Ishikawa (cell line): ENCODE measurements around the gene MYO1B.

ENCODE experiments used
- CEBPB ChIP-seq: IDR thresholded peaks from 2 replicates; pipeline ENCODE4 v1.6.1; 2012
- CREB1 ChIP-seq: IDR thresholded peaks from 2 replicates; pipeline ENCODE4 v1.6.1; 2012; ENCODE audit warnings: low read depth
- EGR1 ChIP-seq: IDR thresholded peaks from 2 replicates; pipeline ENCODE4 v1.6.1; 2012
- EP300 ChIP-seq: IDR thresholded peaks from 2 replicates; pipeline ENCODE4 v1.6.1; 2012; ENCODE audit warnings: borderline replicate concordance
- FOXM1 ChIP-seq: IDR thresholded peaks from 2 replicates; pipeline ENCODE4 v1.6.1; 2012; ENCODE audit warnings: low read depth, borderline replicate concordance
- MAX ChIP-seq: IDR thresholded peaks from 2 replicates; pipeline ENCODE4 v1.6.1; 2012
- NFIC ChIP-seq: IDR thresholded peaks from 2 replicates; pipeline ENCODE4 v1.6.1; 2012
- RAD21 ChIP-seq: IDR thresholded peaks from 2 replicates; pipeline ENCODE4 v1.6.1; 2012; ENCODE audit warnings: low read depth
- REST ChIP-seq: IDR thresholded peaks from 2 replicates; pipeline ENCODE4 v1.6.1; 2012; ENCODE audit warnings: low read depth, mild to moderate bottlenecking
- TAF1 ChIP-seq: IDR thresholded peaks from 2 replicates; pipeline ENCODE4 v1.6.1; 2012; ENCODE audit warnings: low read depth, mild to moderate bottlenecking
- TCF12 ChIP-seq: IDR thresholded peaks from 2 replicates; pipeline ENCODE4 v1.6.1; 2012; ENCODE audit warnings: low read depth
- TEAD4 ChIP-seq: IDR thresholded peaks from 2 replicates; pipeline ENCODE4 v1.6.1; 2012
- USF1 ChIP-seq: IDR thresholded peaks from 2 replicates; pipeline ENCODE4 v1.6.1; 2012
- YY1 ChIP-seq: IDR thresholded peaks from 2 replicates; pipeline ENCODE4 v1.6.1; 2012; ENCODE audit warnings: low read depth
- ZBTB7A ChIP-seq: IDR thresholded peaks from 2 replicates; pipeline ENCODE4 v1.6.1; 2012; ENCODE audit warnings: low read depth

Gene MYO1B

GRCh38 chr2:191265311-191266170 lies 20.3 kb downstream of the MYO1B start:
- TF ChIP-seq MAX: no peak
- no peak for TF ChIP-seq CEBPB
- no peak for TF ChIP-seq EP300
- TF ChIP-seq EGR1: no peak
- TF ChIP-seq USF1: no peak
- TF ChIP-seq TEAD4: no peak
- TF ChIP-seq NFIC: no peak
- no peak for TF ChIP-seq ZBTB7A
- TF ChIP-seq RAD21: no peak
- TF ChIP-seq REST: no peak
- no peak for TF ChIP-seq FOXM1
- TF ChIP-seq TCF12: no peak
- no peak for TF ChIP-seq TAF1

- TF ChIP-seq MAX (no peak), CREB1 (no peak), TAF1 (no peak), CEBPB (no peak), EGR1 (no peak)
These were observed 21.0 kb downstream of the MYO1B start for GRCh38 chr2:191266201-191266600.

- TF ChIP-seq EP300: no peak
- TF ChIP-seq RAD21: no peak
- TF ChIP-seq CEBPB: no peak
- TF ChIP-seq NFIC: no peak
- TF ChIP-seq MAX: no peak
- no peak for TF ChIP-seq USF1
- no peak for TF ChIP-seq TAF1
- no peak for TF ChIP-seq FOXM1
- no peak for TF ChIP-seq EGR1
These were observed 23.4 kb downstream of the MYO1B start for GRCh38 chr2:191268596-191268995.

- TF ChIP-seq TAF1 (no peak), CREB1 (no peak), TCF12 (no peak), FOXM1 (no peak)
These were observed 25.3 kb downstream of the MYO1B start for GRCh38 chr2:191270306-191271161.

GRCh38 chr2:191272064-191272463 lies 26.9 kb downstream of the MYO1B start:
- no peak for TF ChIP-seq USF1
- no peak for TF ChIP-seq CREB1
- TF ChIP-seq EGR1: no peak

GRCh38 chr2:191274413-191274815 lies 29.2 kb downstream of the MYO1B start:
- no peak for TF ChIP-seq YY1
- no peak for TF ChIP-seq EP300
- no peak for TF ChIP-seq NFIC
- TF ChIP-seq CREB1: no peak
- no peak for TF ChIP-seq TAF1
- TF ChIP-seq FOXM1: no peak
- TF ChIP-seq TCF12: no peak
- no peak for TF ChIP-seq CEBPB
- TF ChIP-seq MAX: no peak
- TF ChIP-seq TEAD4: no peak
